MCF 10A (cell line): ENCODE data around the gene SYCP2. TPM values are rescaled to one million over a fixed set of nuclear protein-coding genes. Genes with fewer than 3 reads are reported as not detected.

Source experiments
- BruUV-seq: library from RNA; stranded (reverse); fragments of 400-500 nt; replicated peaks from 2 replicates; lab custom pipeline; 2021; lab: Mats Ljungman, UMichigan
- CTCF ChIA-PET: fragments of 300-600 bp; sonication (Branson Sonifier 250); formaldehyde crosslinking; extraction: SDS; loops from one replicate; lab custom pipeline; 2021; ENCODE audit warnings: antibody characterized with exemption, inconsistent platforms; lab: Yijun Ruan, JAX
- POLR2A ChIA-PET: fragments of 300-600, 350-650 bp; sonication (Branson Sonifier 250); formaldehyde crosslinking; extraction: SDS; loops from one replicate; lab custom pipeline; 2020; ENCODE audit warnings: antibody characterized with exemption, inconsistent platforms; lab: Yijun Ruan, JAX
- DNase-seq: peaks from one replicate; pipeline ENCODE4 v3.0.0-alpha.2; 2018; ENCODE audit not compliant: unreplicated experiment
- H3K27ac Mint-ChIP-seq: one replicate; pipeline ENCODE4 v1.8.0; 2022; ENCODE audit warnings: mild to moderate bottlenecking, low read depth, mixed read lengths; ENCODE audit not compliant: unreplicated experiment
- H3K27me3 Mint-ChIP-seq: one replicate; pipeline ENCODE4 v1.8.0; 2022; ENCODE audit warnings: mixed read lengths; ENCODE audit not compliant: insufficient read depth, unreplicated experiment
- H3K36me3 Mint-ChIP-seq: one replicate; pipeline ENCODE4 v1.8.0; 2022; ENCODE audit warnings: mild to moderate bottlenecking, moderate library complexity, mixed read lengths; ENCODE audit not compliant: insufficient read depth, unreplicated experiment
- H3K4me1 Mint-ChIP-seq: one replicate; pipeline ENCODE4 v1.8.0; 2022; ENCODE audit warnings: mixed read lengths; ENCODE audit not compliant: insufficient read depth, unreplicated experiment
- H3K4me3 Mint-ChIP-seq: one replicate; pipeline ENCODE4 v1.8.0; 2022; ENCODE audit warnings: mild to moderate bottlenecking, moderate library complexity, mixed read lengths; ENCODE audit not compliant: unreplicated experiment
- H3K9me3 Mint-ChIP-seq: one replicate; pipeline ENCODE4 v1.8.0; 2022; ENCODE audit warnings: mixed read lengths; ENCODE audit not compliant: unreplicated experiment
- CTCF ChIP-seq: fragments of 200-600 bp; IDR thresholded peaks from one replicate; pipeline ENCODE4 v1.8.0; 2022; ENCODE audit warnings: antibody characterized with exemption, mild to moderate bottlenecking; ENCODE audit not compliant: unreplicated experiment
- intact Hi-C: fragments of 100-400 bp; cut with micrococcal nuclease; formaldehyde crosslinking; loops from 2 replicates; pipeline ENCODE4 v1.14.1; 2022
- total RNA-seq: library from RNA; stranded (reverse); gene quantifications from 2 replicates; pipeline ENCODE4 v1.2.3, GENCODE V29; 2022

The SYCP2 gene
- total RNA-seq, 1 experiment from 2014 or later = 0.35 TPM

GRCh38 chr20:59908855-59909254 lies 24.6 kb downstream of the SYCP2 start:
- Mint-ChIP-seq H3K36me3 (no peaks in the 10 kb centered on the region), H3K9me3 (no peaks in the 10 kb centered on the region), H3K27me3 (peaks cover 10% of the 10 kb centered on the region), H3K4me1 (no peaks in the 10 kb centered on the region), H3K27ac (no peak overlapping the region), H3K4me3 (no peak overlapping the region)
- POLR2A ChIA-PET = no interaction called here
- no TSS peak for BruUV-seq
- DNase-seq = no peak
- CTCF ChIA-PET = interaction anchor here (0.6 kb wide), 1 partner anchor 385 kb away, joined by 4 read pairs; no protein-coding TSS in a partner anchor
- intact Hi-C loops = no loop called here
- no peak for TF ChIP-seq CTCF

GRCh38 chr20:59903621-59904020 lies 29.8 kb downstream of the SYCP2 start:
- H3K4me3 Mint-ChIP-seq = no peak overlapping the region
- H3K27me3 Mint-ChIP-seq = no peaks in the 10 kb centered on the region
- ChIA-PET CTCF (interaction anchor here (0.8 to 1.1 kb wide), 3 partner anchors 52 to 133 kb away, joined by 3 read pairs; partner anchors contain the start of gene CDH26), POLR2A (interaction anchor here (0.5 kb wide), 1 partner anchor 248 kb away, joined by 3 read pairs; no protein-coding TSS in a partner anchor)
- H3K36me3 Mint-ChIP-seq = peaks cover 5% of the 10 kb centered on the region
- no peaks in the 10 kb centered on the region for H3K4me1 Mint-ChIP-seq
- no peak for TF ChIP-seq CTCF
- BruUV-seq = no TSS peak
- H3K27ac Mint-ChIP-seq = no peak overlapping the region
- no peak for DNase-seq
- intact Hi-C loops = no loop called here
- H3K9me3 Mint-ChIP-seq = no peaks in the 10 kb centered on the region

DNA sequence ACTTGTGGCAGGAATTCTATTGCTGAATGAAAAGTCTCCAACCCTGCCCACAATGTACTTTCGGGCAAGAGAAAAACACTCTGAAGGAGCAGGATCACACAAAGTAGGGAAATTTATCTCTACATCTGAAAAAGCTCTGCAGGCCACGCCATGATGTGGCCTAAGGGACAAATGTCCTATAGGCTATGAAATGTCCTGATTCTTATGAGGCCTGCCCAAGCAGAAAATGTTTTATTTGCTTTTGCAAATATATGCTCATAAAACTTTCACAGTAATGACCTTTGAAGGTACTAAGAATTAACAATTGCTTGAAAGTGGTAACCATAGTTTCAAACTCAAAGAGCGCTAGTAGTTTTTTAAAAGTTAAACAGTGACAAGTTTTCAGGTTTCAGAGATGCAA lies 31.0 kb downstream of the SYCP2 start:
- no peak for DNase-seq
- intact Hi-C loops = no loop called here
- Mint-ChIP-seq H3K27ac (no peak overlapping the region), H3K4me1 (no peaks in the 10 kb centered on the region), H3K4me3 (no peak overlapping the region), H3K27me3 (no peaks in the 10 kb centered on the region), H3K9me3 (no peaks in the 10 kb centered on the region), H3K36me3 (peaks cover 5% of the 10 kb centered on the region)
- no TSS peak for BruUV-seq
- CTCF ChIA-PET = interaction anchor here (1.1 kb wide), 1 partner anchor 32 kb away, joined by 3 read pairs; the partner anchor contains the start of gene SYCP2
- POLR2A ChIA-PET = no interaction called here
- no peak for TF ChIP-seq CTCF

GRCh38 chr20:59895908-59896307 lies 37.5 kb downstream of the SYCP2 start:
- intact Hi-C loops = no loop called here
- no peak overlapping the region for H3K4me3 Mint-ChIP-seq

More at GRCh38 chr20:59895908-59896307, 37.5 kb downstream of the SYCP2 start:
- Mint-ChIP-seq H3K36me3 (no peaks in the 10 kb centered on the region), H3K4me1 (no peaks in the 10 kb centered on the region), H3K27ac (no peak overlapping the region), H3K9me3 (no peaks in the 10 kb centered on the region), H3K27me3 (no peaks in the 10 kb centered on the region)
- DNase-seq = no peak
- POLR2A ChIA-PET = interaction anchor here (0.6 to 1.0 kb wide), 2 partner anchors 39 to 45 kb away, joined by 3 to 6 read pairs; partner anchors contain the start of genes FAM217B and PPP1R3D
- BruUV-seq = no TSS peak
- no peak for TF ChIP-seq CTCF
- CTCF ChIA-PET = interaction anchor here (0.6 to 1.9 kb wide), 3 partner anchors 38 to 366 kb away, joined by 3 to 7 read pairs (median 5); partner anchors contain the start of gene SYCP2
